Activated CD8-positive, alpha-beta memory T cell treated with anti-CD3 and anti-CD28 coated beads, Interleukin-2, amount 50 U/mL, for 24 hours (primary cell): ENCODE data around the gene RRM2.

Experiments
- DNase-seq: peaks from one replicate; pipeline ENCODE4 v3.0.0-alpha.2; 2020; ENCODE audit errors: extremely low read depth

Gene RRM2

GRCh38 chr2:10172033-10172871, 49.7 kb downstream of the RRM2 start:
- no peak for DNase-seq

GRCh38 chr2:10173258-10174005, 50.9 kb downstream of the RRM2 start:
- DNase-seq = no peak

GRCh38 chr2:10174173-10174572, 51.6 kb downstream of the RRM2 start:
- no peak for DNase-seq

GRCh38 chr2:10175441-10175840, 52.9 kb downstream of the RRM2 start:
- no peak for DNase-seq

- DNase-seq = no peak
Observed at GRCh38 chr2:10178751-10179150, 56.2 kb downstream of the RRM2 start.

- no peak for DNase-seq
Observed at GRCh38 chr2:10179422-10179821, 56.9 kb downstream of the RRM2 start.

GRCh38 chr2:10180229-10180628, 57.7 kb downstream of the RRM2 start:
- DNase-seq = no peak
